WTC11 (cell line): ENCODE results near the gene ZNF189.

ENCODE experiments used
- CREM ChIP-seq: sonication (generic); formaldehyde crosslinking; IDR thresholded peaks from 2 replicates; pipeline ENCODE4 v1.8.1; 2022; ENCODE audit warnings: mild to moderate bottlenecking, missing genetic modification reagents, moderate library complexity
- ESRRA ChIP-seq: sonication (generic); formaldehyde crosslinking; IDR thresholded peaks from 2 replicates; pipeline ENCODE4 v1.8.1; 2022; ENCODE audit warnings: mild to moderate bottlenecking, missing genetic modification reagents, borderline replicate concordance
- FOXJ3 ChIP-seq: sonication (generic); formaldehyde crosslinking; IDR thresholded peaks from 2 replicates; pipeline ENCODE4 v1.9.0; 2021; ENCODE audit warnings: missing genetic modification reagents, mild to moderate bottlenecking, borderline replicate concordance
- FOXK1 ChIP-seq: sonication (generic); formaldehyde crosslinking; IDR thresholded peaks from 2 replicates; pipeline ENCODE4 v1.8.0; 2022; ENCODE audit warnings: mild to moderate bottlenecking, moderate library complexity, missing genetic modification reagents
- HMGA2 ChIP-seq: fragments of 250-450 bp; sonication (Bioruptor Pico); IDR thresholded peaks from 2 replicates; pipeline ENCODE4 v1.4.0; 2021; ENCODE audit warnings: mild to moderate bottlenecking, moderate library complexity
- JUN ChIP-seq: sonication (generic); formaldehyde crosslinking; IDR thresholded peaks from 2 replicates; pipeline ENCODE4 v1.8.0; 2023; ENCODE audit warnings: mild to moderate bottlenecking, missing genetic modification reagents
- MLX ChIP-seq: sonication (generic); formaldehyde crosslinking; IDR thresholded peaks from 2 replicates; pipeline ENCODE4 v1.8.1; 2023; ENCODE audit warnings: mild to moderate bottlenecking, missing genetic modification reagents, moderate library complexity
- PRRX2 ChIP-seq: fragments of 250-450 bp; sonication (Bioruptor Pico); IDR thresholded peaks from 2 replicates; pipeline ENCODE4 v1.8.0; 2021; ENCODE audit warnings: mild to moderate bottlenecking
- SP1 ChIP-seq: sonication (generic); formaldehyde crosslinking; conservative IDR thresholded peaks from 2 replicates; pipeline ENCODE4 v1.8.1; 2022; ENCODE audit warnings: missing genetic modification reagents
- USF2 ChIP-seq: sonication (generic); formaldehyde crosslinking; IDR thresholded peaks from 2 replicates; pipeline ENCODE4 v1.8.1; 2023; ENCODE audit warnings: mild to moderate bottlenecking, missing genetic modification reagents, moderate library complexity
- ZBTB43 ChIP-seq: sonication (generic); formaldehyde crosslinking; IDR thresholded peaks from 2 replicates; pipeline ENCODE4 v1.8.1; 2023; ENCODE audit warnings: mild to moderate bottlenecking, missing genetic modification reagents
- ZNF138 ChIP-seq: sonication (generic); formaldehyde crosslinking; conservative IDR thresholded peaks from 2 replicates; pipeline ENCODE4 v1.8.1; 2022; ENCODE audit warnings: mild to moderate bottlenecking, moderate library complexity, missing genetic modification reagents
- TF ChIP-seq, protein P1 (sequence below): fragments of 200-600 bp; IDR thresholded peaks from 2 replicates; pipeline ENCODE4 v1.8.0; 2022; ENCODE audit warnings: antibody characterized with exemption
- TF ChIP-seq, protein P2 (sequence below): sonication (generic); formaldehyde crosslinking; IDR thresholded peaks from 2 replicates; pipeline ENCODE4 v1.8.0; 2023; ENCODE audit warnings: missing genetic modification reagents

DNA sequence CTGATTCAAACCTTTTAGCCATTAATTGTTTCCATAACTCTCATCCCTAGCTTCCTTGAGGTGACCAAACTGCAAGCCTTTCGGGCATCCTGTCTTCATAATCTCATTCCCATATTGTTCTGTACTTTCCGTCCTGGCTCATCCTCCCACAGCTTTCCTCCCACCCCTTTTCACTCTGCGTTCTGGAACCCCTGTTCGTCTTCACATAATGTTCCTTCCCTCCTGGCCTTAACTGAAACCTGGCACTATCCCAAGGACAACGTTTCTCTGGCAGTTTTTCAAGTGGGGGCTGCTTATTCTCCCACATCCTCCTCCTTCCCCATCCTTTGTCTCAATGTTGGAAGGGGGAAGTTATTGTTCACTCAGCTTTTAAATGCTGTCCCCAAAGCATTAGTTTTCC, 1.5 kb downstream of the ZNF189 start:
- TF ChIP-seq, protein P1, sequence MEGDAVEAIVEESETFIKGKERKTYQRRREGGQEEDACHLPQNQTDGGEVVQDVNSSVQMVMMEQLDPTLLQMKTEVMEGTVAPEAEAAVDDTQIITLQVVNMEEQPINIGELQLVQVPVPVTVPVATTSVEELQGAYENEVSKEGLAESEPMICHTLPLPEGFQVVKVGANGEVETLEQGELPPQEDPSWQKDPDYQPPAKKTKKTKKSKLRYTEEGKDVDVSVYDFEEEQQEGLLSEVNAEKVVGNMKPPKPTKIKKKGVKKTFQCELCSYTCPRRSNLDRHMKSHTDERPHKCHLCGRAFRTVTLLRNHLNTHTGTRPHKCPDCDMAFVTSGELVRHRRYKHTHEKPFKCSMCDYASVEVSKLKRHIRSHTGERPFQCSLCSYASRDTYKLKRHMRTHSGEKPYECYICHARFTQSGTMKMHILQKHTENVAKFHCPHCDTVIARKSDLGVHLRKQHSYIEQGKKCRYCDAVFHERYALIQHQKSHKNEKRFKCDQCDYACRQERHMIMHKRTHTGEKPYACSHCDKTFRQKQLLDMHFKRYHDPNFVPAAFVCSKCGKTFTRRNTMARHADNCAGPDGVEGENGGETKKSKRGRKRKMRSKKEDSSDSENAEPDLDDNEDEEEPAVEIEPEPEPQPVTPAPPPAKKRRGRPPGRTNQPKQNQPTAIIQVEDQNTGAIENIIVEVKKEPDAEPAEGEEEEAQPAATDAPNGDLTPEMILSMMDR: no peak
- TF ChIP-seq HMGA2 (CRISPR knock-in tag): no peak
- no peak for TF ChIP-seq FOXK1 (CRISPR knock-in tag)
- TF ChIP-seq ZBTB43: no peak
- TF ChIP-seq, protein P2, sequence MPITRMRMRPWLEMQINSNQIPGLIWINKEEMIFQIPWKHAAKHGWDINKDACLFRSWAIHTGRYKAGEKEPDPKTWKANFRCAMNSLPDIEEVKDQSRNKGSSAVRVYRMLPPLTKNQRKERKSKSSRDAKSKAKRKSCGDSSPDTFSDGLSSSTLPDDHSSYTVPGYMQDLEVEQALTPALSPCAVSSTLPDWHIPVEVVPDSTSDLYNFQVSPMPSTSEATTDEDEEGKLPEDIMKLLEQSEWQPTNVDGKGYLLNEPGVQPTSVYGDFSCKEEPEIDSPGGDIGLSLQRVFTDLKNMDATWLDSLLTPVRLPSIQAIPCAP: no peak
- no peak for TF ChIP-seq JUN (CRISPR knock-in tag)
- no peak for TF ChIP-seq ESRRA
- no peak for TF ChIP-seq CREM (CRISPR knock-in tag)
- TF ChIP-seq ZNF138 (CRISPR knock-in tag): no peak
- TF ChIP-seq FOXJ3 (CRISPR knock-in tag): no peak
- TF ChIP-seq USF2 (CRISPR knock-in tag): no peak
- TF ChIP-seq SP1 (CRISPR knock-in tag): no peak
- no peak for TF ChIP-seq MLX (CRISPR knock-in tag)
- no peak for TF ChIP-seq PRRX2 (CRISPR knock-in tag)
